NCI-H1105 treated with DMSO at 0.1 percent for 48 hours (cell line): ENCODE results near the gene EIF3K.

ENCODE experiments used
- DNase-seq: peaks from one replicate; lab custom pipeline; 2025; lab: John Stamatoyannopoulos, UW

EIF3K gene

GRCh38 chr19:38665950-38666662, 47.1 kb downstream of the EIF3K start:
- DNase-seq: no peak

- no peak for DNase-seq
These were observed 47.9 kb downstream of the EIF3K start for GRCh38 chr19:38666663-38667511.

GRCh38 chr19:38667661-38668171, 48.7 kb downstream of the EIF3K start:
- no peak for DNase-seq

GRCh38 chr19:38669552-38669951, 50.6 kb downstream of the EIF3K start:
- no peak for DNase-seq

GRCh38 chr19:38670921-38671398, 52.0 kb downstream of the EIF3K start:
- no peak for DNase-seq

- no peak for DNase-seq
These were observed 52.7 kb downstream of the EIF3K start for GRCh38 chr19:38671654-38672053.

- no peak for DNase-seq
These were observed 54.0 kb downstream of the EIF3K start for GRCh38 chr19:38673030-38673429.

- no peak for DNase-seq
These were observed 55.6 kb downstream of the EIF3K start for GRCh38 chr19:38674388-38675171.

GRCh38 chr19:38675611-38676010, 56.6 kb downstream of the EIF3K start:
- DNase-seq: no peak

- DNase-seq: no peak
These were observed 57.3 kb downstream of the EIF3K start for GRCh38 chr19:38676023-38676877.

GRCh38 chr19:38676878-38677646, 58.1 kb downstream of the EIF3K start:
- no peak for DNase-seq

GRCh38 chr19:38678217-38678890, 59.4 kb downstream of the EIF3K start:
- DNase-seq: no peak

- DNase-seq: no peak
These were observed 60.0 kb downstream of the EIF3K start for GRCh38 chr19:38678891-38679494.

- DNase-seq: no peak
These were observed 60.9 kb downstream of the EIF3K start for GRCh38 chr19:38679839-38680238.

- no peak for DNase-seq
These were observed 63.3 kb downstream of the EIF3K start for GRCh38 chr19:38682195-38682867.

GRCh38 chr19:38682872-38683392, 63.9 kb downstream of the EIF3K start:
- DNase-seq: no peak

- DNase-seq: no peak
These were observed 64.5 kb downstream of the EIF3K start for GRCh38 chr19:38683393-38684077.
